Fibroblast of skin of right quadriceps (primary cell): Measurements from ENCODE around the gene OR5M8.

Source experiments
- DNase-seq: peaks from one replicate; pipeline ENCODE4 v3.0.0-alpha.2; 2013

The OR5M8 gene

GRCh38 chr11:56491270-56491669 lies at the start of gene OR5M8:
Gene OR5M8 (minus strand): TSS chr11:56491370. CDS start chr11:56491370, 0 bp downstream.
- DNase-seq = no peak

GRCh38 chr11:56533054-56533740 lies 42.0 kb upstream of the OR5M8 start:
- DNase-seq = no peak

GRCh38 chr11:56531856-56532255 lies 40.7 kb upstream of the OR5M8 start:
- no peak for DNase-seq

GRCh38 chr11:56522008-56522407 lies 30.8 kb upstream of the OR5M8 start:
- DNase-seq = no peak

- no peak for DNase-seq
Observed at GRCh38 chr11:56513280-56513679, 22.1 kb upstream of the OR5M8 start.

- no peak for DNase-seq
Observed at GRCh38 chr11:56509439-56509838, 18.3 kb upstream of the OR5M8 start.

- DNase-seq = no peak
Observed at GRCh38 chr11:56497010-56497409, 5.8 kb upstream of the OR5M8 start.

- no peak for DNase-seq
Observed at GRCh38 chr11:56495117-56495516, 3.9 kb upstream of the OR5M8 start.

GRCh38 chr11:56486801-56487200 lies 4.4 kb downstream of the OR5M8 start:
- DNase-seq = no peak

GRCh38 chr11:56474729-56475235 lies 16.4 kb downstream of the OR5M8 start:
- no peak for DNase-seq

GRCh38 chr11:56473252-56473651 lies 17.9 kb downstream of the OR5M8 start, which contains the start of gene OR5M3:
Gene OR5M3 (minus strand): TSS chr11:56473352. CDS start chr11:56470497, 2,855 bp downstream.
- DNase-seq = no peak

GRCh38 chr11:56457076-56457475 lies 34.1 kb downstream of the OR5M8 start:
- no peak for DNase-seq

- no peak for DNase-seq
Observed at GRCh38 chr11:56453521-56453920, 37.6 kb downstream of the OR5M8 start.
